GM15510 (cell line): ENCODE results near the gene ACBD5.

ENCODE experiments used
- POLR2A ChIP-seq: IDR thresholded peaks from 3 replicates; pipeline ENCODE4 v1.6.1; 2011; ENCODE audit warnings: borderline replicate concordance; ENCODE audit not compliant: insufficient read length; ENCODE audit errors: extremely low read depth

The ACBD5 gene, protein sequence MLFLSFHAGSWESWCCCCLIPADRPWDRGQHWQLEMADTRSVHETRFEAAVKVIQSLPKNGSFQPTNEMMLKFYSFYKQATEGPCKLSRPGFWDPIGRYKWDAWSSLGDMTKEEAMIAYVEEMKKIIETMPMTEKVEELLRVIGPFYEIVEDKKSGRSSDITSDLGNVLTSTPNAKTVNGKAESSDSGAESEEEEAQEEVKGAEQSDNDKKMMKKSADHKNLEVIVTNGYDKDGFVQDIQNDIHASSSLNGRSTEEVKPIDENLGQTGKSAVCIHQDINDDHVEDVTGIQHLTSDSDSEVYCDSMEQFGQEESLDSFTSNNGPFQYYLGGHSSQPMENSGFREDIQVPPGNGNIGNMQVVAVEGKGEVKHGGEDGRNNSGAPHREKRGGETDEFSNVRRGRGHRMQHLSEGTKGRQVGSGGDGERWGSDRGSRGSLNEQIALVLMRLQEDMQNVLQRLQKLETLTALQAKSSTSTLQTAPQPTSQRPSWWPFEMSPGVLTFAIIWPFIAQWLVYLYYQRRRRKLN

GRCh38 chr10:27240212-27241009, at the start of gene ACBD5:
Gene ACBD5, minus strand, starts transcription at chr10:27240797. Its CDS starts 109 bp downstream, at chr10:27240688.
- TF ChIP-seq POLR2A, result peak; percentile 56

GRCh38 chr10:27285093-27285492, 44.5 kb upstream of the ACBD5 start:
- TF ChIP-seq POLR2A, result no peak

- TF ChIP-seq POLR2A, result no peak
These were observed 36.0 kb upstream of the ACBD5 start for GRCh38 chr10:27276581-27276980.

GRCh38 chr10:27258838-27259812, 18.5 kb upstream of the ACBD5 start:
- no peak for TF ChIP-seq POLR2A

GRCh38 chr10:27258492-27258837, 17.9 kb upstream of the ACBD5 start:
- no peak for TF ChIP-seq POLR2A

- no peak for TF ChIP-seq POLR2A
These were observed 15.9 kb upstream of the ACBD5 start for GRCh38 chr10:27256299-27257189.

DNA sequence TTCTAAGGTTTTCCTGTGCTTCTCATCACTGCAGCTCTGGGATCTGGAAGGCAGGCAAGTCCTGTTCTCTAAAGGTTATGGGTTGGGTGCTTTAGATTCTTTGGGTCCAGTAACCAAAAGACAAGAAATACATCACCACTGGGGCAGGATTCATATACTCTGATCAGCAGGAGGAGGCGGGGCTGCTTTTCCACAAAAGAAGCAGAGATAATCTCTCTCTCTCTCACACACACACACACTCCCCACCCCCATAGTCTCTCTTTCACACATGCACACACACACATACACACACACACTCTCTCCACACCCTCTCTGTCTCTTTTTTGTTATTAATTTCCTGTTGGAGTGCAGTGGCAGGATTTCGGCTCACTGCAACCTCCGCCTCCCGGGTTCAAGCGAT, 13.0 kb upstream of the ACBD5 start:
- no peak for TF ChIP-seq POLR2A

DNA sequence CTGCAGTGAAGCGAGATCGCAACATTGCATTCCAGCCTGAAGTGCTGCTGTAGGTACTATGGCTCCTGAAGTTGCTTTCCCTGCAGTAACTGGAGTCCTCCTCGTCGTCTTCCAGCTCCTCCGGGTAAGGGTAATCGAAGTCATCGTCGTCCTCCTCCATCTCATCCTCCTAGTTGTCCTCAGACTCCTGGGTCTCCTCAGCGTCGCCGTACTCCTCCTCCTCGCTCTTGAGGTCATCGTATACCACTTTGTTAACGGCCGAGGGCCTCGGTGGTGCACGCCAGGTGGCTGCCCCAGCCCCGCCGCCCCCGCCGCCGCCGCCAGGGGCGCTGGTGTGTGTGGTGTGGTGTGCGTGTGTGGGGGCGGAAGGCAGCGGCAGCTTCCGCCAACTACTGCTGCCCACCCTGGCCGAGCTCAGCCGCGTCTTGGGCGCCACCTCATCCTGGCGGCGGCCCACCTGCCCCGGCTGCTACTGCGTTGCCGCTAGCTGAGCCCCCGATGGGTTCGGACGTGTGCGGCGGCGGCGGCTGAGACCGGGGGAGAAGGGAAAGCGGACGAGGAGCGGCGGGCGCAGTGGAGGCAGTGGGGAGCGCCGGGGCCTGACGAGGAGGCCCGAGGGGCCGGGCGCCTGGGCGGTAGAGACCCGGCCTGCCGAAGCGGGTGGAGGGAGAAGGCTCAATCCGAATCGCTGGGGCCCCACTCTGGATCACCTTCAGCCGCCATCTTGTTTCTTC, 11.8 kb upstream of the ACBD5 start:
- TF ChIP-seq POLR2A, result peak; percentile 77

DNA sequence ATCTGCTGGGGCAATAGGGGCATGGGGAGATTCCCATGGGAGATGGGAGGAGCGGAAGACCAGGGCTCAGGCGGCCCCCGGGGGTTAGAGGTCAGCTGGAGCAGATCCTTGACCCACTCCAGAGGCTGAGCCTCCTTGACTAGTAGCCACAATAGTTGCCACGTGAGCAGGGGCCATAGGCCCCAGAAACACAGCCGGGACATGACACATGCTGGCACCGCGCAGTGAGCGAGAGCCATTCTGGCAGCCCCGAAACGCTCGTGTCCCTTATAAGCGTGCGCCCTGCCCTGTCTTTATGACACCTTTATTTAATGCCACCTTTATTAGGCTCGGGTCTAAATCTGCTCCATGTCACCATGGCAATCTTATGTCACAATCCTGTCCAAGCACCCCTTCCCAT, 11.0 kb upstream of the ACBD5 start:
- no peak for TF ChIP-seq POLR2A

GRCh38 chr10:27248215-27248614, 7.6 kb upstream of the ACBD5 start:
- no peak for TF ChIP-seq POLR2A

DNA sequence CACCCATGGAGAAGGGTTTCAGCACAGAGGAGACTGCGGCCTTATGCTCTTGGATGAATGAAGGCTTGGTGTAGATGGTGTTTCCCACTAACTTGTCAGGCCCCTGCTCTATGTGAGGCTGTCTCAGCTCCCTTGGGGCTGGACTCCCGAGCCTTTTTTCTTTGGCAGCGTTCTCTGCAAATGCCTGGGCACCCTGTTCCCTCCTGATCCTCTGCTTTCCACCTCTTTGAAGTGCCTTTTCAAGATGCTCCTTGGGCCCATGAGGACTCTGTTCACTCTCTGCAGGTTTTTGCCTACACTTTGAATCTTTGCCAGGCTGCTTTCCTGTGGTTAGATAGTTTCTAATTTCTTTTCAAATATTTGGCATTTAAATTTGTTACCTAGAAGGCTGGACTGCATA, 6.8 kb upstream of the ACBD5 start:
- no peak for TF ChIP-seq POLR2A

DNA sequence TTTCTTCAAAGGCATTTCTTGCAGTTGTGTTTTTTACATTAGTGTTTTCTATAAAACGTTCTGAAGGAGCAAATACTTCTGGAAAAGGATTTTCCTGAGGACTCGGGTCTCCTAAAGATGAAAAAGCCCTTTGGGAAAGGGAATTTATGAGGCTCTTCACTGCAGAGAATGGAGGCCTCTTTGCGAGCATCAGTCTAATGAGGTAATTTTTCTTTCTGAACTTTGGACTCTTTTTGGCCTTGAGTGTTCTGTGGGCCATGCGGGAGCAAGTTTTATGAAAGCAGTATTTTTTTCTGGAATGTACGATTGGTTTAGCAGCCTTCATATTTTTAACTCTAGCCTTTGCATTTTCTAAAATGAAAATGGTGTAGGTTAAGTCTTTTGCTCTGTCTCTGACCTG, 6.4 kb upstream of the ACBD5 start:
- TF ChIP-seq POLR2A, result no peak

DNA sequence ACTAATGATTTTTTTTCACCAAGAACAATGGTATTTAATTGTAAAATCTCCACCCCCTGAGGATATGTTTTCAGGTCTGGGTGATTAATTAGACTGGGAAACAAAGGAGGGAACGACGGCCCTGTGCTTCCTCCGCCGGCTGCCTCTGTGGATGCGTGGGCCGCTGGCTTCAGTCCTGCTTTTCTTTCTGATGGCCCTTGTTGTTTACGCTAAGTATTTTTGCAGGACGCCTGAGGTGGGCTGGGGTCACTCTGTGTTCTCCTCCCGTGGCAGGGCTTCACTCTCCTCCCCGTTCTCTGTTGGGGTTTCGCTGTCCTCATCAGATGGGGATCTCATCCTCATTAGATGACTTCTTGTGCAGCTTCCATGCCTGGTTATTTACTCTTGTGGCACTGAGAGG, 5.2 kb upstream of the ACBD5 start:
- TF ChIP-seq POLR2A, result no peak

- TF ChIP-seq POLR2A, result no peak
These were observed 4.4 kb upstream of the ACBD5 start for GRCh38 chr10:27244976-27245375.
